Cardiac fibroblast (primary cell): ENCODE results near the gene TECTA.

Source experiments
- DNase-seq, 2 donors: peaks; one replicate each; pipeline versions ENCODE4 v3.0.0 to v3.0.0-alpha.2; 2010; ENCODE audit warnings: low read depth in 2 of 2
- H3K4me3 ChIP-seq, 2 donors: replicated peaks in 1 of 2; 1 replicate in 1 of 2; 2 replicates in 1 of 2; pipeline ENCODE4 v1.5.1; 2011; ENCODE audit warnings: low read depth in 2 of 2, low read length in 2 of 2, mild to moderate bottlenecking in 2 of 2, moderate library complexity in 1 of 2
- CTCF ChIP-seq: IDR thresholded peaks from one replicate; pipeline ENCODE4 v1.5.1; 2011; ENCODE audit warnings: low read depth, mild to moderate bottlenecking, low read length, inconsistent platforms

Gene TECTA

DNA sequence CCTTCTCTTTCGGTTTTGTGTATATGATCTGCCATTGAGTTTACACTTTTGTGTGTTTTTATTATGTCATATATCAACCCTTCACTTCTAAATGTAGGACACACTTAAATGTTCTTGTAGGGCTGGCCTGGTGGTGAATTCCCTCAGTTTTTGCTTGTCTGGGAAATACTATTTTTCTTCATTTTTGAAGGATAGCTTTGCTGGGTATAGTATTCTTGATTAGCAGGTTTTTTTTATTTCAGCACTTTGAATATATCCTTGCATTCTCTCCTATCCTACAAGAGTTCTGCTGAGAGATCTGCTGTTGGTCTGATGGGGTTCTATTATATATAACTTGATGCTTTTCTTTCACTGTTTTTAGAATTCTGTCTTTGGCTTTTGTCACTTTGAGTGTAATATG lies 79.1 kb downstream of the TECTA start:
- no peak for TF ChIP-seq CTCF
- DNase-seq, result no peak
- H3K4me3 ChIP-seq, result no peak overlapping the region

DNA sequence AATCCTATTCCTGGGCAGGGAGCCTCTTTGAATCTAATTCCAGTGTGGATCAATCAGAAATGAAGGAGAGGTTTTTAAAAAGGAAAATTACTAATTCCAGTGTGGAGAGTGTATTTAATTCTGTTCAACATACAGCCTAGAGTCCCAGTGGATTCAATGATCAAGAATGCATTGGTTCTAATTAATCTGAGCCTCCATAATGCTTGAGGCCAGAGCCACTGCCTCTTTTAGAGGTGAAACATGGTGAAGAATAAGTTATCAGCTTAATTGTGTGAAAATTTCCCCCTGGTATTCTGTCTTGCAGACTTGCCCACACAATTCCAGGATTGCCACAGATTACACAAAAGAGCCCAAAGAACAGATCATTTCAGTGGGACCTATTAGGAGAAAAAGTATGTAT lies 87.7 kb downstream of the TECTA start:
- TF ChIP-seq CTCF, result no peak
- H3K4me3 ChIP-seq, result no peak overlapping the region
- no peak for DNase-seq

DNA sequence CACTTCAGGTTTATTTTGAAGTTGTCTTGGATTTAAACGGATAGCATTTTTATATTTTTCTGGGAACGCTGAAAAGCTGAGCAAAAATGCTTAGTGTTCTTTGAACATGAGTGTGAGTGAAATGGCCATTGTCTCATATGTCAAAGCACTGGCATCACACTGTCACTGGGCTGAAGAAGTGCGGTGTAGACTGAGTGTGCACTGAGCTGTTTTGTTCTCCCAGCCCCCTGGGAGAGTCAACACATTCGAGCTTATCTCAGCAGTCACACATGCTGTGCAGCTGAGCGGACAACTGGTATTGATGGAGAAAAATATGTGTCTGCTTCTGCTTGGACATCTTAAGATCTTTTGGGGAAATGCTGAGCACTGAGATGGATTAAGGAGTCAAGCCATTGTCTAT lies 90.8 kb downstream of the TECTA start:
- DNase-seq, result no peak
- H3K4me3 ChIP-seq, result no peak overlapping the region
- TF ChIP-seq CTCF, result no peak

DNA sequence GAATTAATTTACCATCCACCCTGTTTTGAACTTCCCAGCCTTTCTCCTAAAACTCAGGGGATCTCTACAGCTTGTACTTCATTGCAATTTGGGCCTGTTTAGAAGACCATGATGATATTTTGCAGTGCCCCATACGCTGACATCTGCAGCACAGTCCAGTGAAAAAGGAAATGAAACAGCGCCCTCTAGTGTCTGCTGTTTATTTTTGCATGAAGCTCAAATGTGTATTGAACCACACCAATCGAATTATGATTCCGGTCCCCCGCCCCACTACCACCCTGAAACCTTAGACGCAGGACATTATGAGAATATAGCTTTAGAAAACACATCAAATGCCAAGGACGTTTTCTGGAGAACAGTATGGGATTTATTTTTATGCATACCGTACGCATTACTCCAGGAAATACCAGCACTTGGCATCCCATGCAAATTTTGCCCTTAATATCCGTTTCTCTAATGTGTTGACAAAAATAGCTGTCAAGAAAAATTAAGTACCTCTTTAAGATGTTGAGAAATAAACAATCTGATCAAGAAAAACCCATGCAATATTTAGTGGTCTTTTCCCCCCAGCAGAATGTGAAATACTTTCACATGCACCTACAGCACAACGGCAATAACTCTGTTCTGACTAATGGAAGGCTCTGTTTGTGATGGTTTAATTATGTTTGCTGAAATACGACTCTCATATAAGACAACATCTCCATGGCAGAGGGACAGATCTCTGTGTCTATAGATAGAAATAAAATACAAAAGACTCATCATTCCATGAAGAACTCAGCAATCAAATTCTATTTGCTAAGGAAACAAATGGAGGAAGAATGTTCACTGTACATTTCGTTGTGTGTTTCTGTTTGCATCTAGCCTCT lies 93.9 kb downstream of the TECTA start:
- TF ChIP-seq CTCF, result peak; percentile 71
- H3K4me3 ChIP-seq, result no peak overlapping the region
- DNase-seq, result peak; percentile 77

GRCh38 chr11:121198491-121198890 lies 97.4 kb downstream of the TECTA start:
- DNase-seq, result no peak
- no peak overlapping the region for H3K4me3 ChIP-seq
- no peak for TF ChIP-seq CTCF

- DNase-seq, result peak in 1 of 2 donors; percentile 10
- no peak for TF ChIP-seq CTCF
- no peak overlapping the region for H3K4me3 ChIP-seq
Measured at GRCh38 chr11:121199516-121199915, 98.5 kb downstream of the TECTA start.
